ENCODE data around the gene CATSPERZ.

CATSPERZ gene

DNA sequence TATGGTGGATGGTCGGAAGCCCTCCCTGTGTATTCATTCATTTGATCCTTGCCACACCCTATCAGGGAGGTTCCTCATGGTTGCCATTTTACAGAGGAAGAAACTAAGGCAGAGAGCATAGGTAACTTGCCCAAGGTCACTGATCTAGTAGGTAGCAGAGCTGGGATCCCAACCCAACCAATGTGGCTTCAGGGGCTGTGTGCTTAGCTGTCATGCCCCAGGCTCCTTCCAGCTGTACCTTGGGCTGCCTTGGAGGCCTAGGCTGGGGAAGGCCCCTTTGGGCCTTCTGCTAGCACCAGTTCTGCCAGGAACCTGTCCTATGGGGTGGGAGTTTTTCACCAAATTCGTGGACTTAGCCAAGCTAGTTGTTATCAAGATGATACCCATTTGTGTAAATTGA, 24.3 kb upstream of the CATSPERZ start:
- no peak overlapping the region for H3K27ac ChIP-seq (replicated peaks)
- DNase-seq (ENCODE audit: low read depth in 1 of 2, low spot score in 1 of 2), result no peak
- no peak overlapping the region for H3K4me3 ChIP-seq (replicated peaks; ENCODE audit: insufficient read depth, low read length)
- TF ChIP-seq SPI1 (IDR thresholded peaks at IDR 0.05; ENCODE audit: borderline replicate concordance, low read depth) (no peak), GABPA (IDR thresholded peaks at IDR 0.05; ENCODE audit: low read depth) (no peak), POLR2AphosphoS5 (IDR thresholded peaks at IDR 0.05; ENCODE audit: low read depth) (no peak)
- TF ChIP-seq, protein P1, sequence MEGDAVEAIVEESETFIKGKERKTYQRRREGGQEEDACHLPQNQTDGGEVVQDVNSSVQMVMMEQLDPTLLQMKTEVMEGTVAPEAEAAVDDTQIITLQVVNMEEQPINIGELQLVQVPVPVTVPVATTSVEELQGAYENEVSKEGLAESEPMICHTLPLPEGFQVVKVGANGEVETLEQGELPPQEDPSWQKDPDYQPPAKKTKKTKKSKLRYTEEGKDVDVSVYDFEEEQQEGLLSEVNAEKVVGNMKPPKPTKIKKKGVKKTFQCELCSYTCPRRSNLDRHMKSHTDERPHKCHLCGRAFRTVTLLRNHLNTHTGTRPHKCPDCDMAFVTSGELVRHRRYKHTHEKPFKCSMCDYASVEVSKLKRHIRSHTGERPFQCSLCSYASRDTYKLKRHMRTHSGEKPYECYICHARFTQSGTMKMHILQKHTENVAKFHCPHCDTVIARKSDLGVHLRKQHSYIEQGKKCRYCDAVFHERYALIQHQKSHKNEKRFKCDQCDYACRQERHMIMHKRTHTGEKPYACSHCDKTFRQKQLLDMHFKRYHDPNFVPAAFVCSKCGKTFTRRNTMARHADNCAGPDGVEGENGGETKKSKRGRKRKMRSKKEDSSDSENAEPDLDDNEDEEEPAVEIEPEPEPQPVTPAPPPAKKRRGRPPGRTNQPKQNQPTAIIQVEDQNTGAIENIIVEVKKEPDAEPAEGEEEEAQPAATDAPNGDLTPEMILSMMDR (IDR thresholded peaks at IDR 0.05; ENCODE audit: insufficient read depth, low read length), result no peak
- TF ChIP-seq, protein P2, sequence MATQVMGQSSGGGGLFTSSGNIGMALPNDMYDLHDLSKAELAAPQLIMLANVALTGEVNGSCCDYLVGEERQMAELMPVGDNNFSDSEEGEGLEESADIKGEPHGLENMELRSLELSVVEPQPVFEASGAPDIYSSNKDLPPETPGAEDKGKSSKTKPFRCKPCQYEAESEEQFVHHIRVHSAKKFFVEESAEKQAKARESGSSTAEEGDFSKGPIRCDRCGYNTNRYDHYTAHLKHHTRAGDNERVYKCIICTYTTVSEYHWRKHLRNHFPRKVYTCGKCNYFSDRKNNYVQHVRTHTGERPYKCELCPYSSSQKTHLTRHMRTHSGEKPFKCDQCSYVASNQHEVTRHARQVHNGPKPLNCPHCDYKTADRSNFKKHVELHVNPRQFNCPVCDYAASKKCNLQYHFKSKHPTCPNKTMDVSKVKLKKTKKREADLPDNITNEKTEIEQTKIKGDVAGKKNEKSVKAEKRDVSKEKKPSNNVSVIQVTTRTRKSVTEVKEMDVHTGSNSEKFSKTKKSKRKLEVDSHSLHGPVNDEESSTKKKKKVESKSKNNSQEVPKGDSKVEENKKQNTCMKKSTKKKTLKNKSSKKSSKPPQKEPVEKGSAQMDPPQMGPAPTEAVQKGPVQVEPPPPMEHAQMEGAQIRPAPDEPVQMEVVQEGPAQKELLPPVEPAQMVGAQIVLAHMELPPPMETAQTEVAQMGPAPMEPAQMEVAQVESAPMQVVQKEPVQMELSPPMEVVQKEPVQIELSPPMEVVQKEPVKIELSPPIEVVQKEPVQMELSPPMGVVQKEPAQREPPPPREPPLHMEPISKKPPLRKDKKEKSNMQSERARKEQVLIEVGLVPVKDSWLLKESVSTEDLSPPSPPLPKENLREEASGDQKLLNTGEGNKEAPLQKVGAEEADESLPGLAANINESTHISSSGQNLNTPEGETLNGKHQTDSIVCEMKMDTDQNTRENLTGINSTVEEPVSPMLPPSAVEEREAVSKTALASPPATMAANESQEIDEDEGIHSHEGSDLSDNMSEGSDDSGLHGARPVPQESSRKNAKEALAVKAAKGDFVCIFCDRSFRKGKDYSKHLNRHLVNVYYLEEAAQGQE (IDR thresholded peaks at IDR 0.05; ENCODE audit: insufficient replicate concordance, low read depth), result no peak
- H3K27me3 ChIP-seq (ENCODE audit: insufficient read depth, poor library complexity, severe bottlenecking), result no peaks in the 10 kb centered on the region

DNA sequence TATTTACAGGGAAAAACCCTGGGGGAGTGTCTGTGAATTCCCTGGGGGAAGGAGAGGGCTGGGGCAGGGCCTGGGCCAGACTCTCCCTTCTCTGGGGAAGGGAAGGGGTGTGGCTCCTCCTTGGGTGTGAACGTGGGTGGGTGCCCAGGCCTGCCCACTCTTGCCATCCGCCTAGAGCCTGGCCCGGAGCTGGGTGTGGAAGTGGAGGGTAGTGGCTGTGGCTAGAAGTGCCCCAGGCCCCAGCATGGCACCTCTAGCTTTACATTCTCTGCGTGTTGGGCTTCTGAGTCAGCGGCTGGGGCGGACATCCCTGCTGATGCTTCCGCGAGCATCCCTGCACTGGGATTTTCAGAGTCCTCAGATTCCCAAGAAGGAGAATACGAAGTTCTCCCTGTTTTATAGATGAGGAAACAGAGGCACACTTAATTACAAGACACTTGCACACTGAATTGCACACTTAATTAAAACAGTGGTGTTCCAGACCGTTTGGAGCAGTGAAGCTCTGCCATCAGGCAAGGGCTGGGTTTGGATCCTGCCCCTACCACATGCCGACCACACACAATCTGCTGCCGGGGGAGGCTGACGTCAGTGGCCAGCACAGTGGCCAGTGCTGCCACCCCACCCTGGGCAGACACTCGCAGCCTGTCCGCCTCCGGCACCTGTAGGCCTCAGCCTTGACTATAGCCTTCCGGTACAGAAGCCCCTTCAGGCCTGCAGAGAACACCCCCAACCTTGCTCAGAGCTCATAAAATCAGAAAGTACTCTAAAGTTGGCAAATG, 23.3 kb upstream of the CATSPERZ start:
- TF ChIP-seq POLR2AphosphoS5 (IDR thresholded peaks at IDR 0.05; ENCODE audit: low read depth), result no peak
- TF ChIP-seq GABPA (IDR thresholded peaks at IDR 0.05; ENCODE audit: low read depth), result no peak
- TF ChIP-seq SPI1 (IDR thresholded peaks at IDR 0.05; ENCODE audit: borderline replicate concordance, low read depth), result no peak
- TF ChIP-seq, protein P2 (IDR thresholded peaks at IDR 0.05; ENCODE audit: insufficient replicate concordance, low read depth), result no peak
- TF ChIP-seq, protein P1 (IDR thresholded peaks at IDR 0.05; ENCODE audit: insufficient read depth, low read length), result no peak
- no peak for DNase-seq (ENCODE audit: low read depth in 1 of 2, low spot score in 1 of 2)
- H3K27ac ChIP-seq (replicated peaks), result no peak overlapping the region

DNA sequence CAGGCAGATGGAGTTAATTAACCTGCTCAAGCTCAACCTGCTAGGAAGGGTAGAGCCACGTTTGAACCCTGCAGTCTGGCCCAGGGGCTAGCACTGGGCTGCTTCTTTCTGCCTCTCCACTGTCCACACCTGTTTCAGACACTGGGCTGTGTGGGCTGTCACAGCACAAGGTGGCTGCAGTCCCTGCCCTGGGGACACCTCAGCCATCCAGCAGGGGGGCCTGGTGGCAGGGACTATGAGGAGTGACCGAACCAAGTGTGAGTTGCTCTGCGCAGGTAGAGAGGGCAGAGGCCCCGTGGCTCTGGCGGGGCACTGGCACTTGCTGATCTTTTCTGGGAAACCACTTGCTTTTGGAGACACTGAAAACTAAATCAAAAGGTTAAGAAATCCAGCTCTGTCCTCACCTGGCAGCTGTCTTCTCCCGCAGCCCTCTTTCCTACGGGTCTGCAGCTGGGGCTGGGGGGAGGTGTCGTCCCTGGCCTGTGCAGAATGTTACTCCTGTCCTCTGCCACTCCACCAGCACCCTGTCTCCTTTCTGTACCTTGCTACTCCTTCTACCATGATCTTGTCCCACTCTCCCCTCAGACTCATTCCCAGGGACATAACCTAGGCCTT, 21.5 kb upstream of the CATSPERZ start:
- TF ChIP-seq, protein P1 (IDR thresholded peaks at IDR 0.05; ENCODE audit: insufficient read depth, low read length), result no peak
- TF ChIP-seq POLR2AphosphoS5 (IDR thresholded peaks at IDR 0.05; ENCODE audit: low read depth), result no peak
- no peak for TF ChIP-seq SPI1 (IDR thresholded peaks at IDR 0.05; ENCODE audit: borderline replicate concordance, low read depth)
- TF ChIP-seq, protein P2 (IDR thresholded peaks at IDR 0.05; ENCODE audit: insufficient replicate concordance, low read depth), result no peak
- TF ChIP-seq GABPA (IDR thresholded peaks at IDR 0.05; ENCODE audit: low read depth), result no peak
- no peak for DNase-seq (ENCODE audit: low read depth in 1 of 2, low spot score in 1 of 2)
- Histone ChIP-seq H3K27me3 (ENCODE audit: insufficient read depth, poor library complexity, severe bottlenecking) (no peaks in the 10 kb centered on the region), H3K4me3 (replicated peaks; ENCODE audit: insufficient read depth, low read length) (no peak overlapping the region), H3K27ac (replicated peaks) (no peak overlapping the region)

More for the DNA sequence above, 23.3 kb upstream of the CATSPERZ start:
- no peaks in the 10 kb centered on the region for H3K27me3 ChIP-seq (ENCODE audit: insufficient read depth, poor library complexity, severe bottlenecking)
- no peak overlapping the region for H3K4me3 ChIP-seq (replicated peaks; ENCODE audit: insufficient read depth, low read length)

Measured in HL-60 (cell line).